ENCODE data around the gene APOB. TPM values are rescaled to one million over a fixed set of nuclear protein-coding genes. Genes with fewer than 3 reads are reported as not detected.

Gene APOB
- total and polyA plus RNA-seq, 2 of the 13 experiments (the other 11 are each of a cell fraction or from before 2014, with no cell fraction given) = 1,569 to 2,515 TPM

- no peak for TF ChIP-seq ZNF275 (CRISPR knock-in tag; IDR thresholded peaks at IDR 0.05; ENCODE audit: borderline replicate concordance)
- no peak; the same call in 1 of the 2 replicates for TF ChIP-seq ZFP1 (CRISPR knock-in tag; IDR thresholded peaks at IDR 0.05)
- no peak for TF ChIP-seq ZNF629 (CRISPR knock-in tag; conservative IDR thresholded peaks at IDR 0.05)
- no peak for TF ChIP-seq FOXK1 (CRISPR knock-in tag; IDR thresholded peaks at IDR 0.05; ENCODE audit: borderline replicate concordance, low read depth)
- peak; percentile 3; the same call in 1 of the 2 replicates for TF ChIP-seq TOPORS (CRISPR knock-in tag; IDR thresholded peaks at IDR 0.05)
- no peak for TF ChIP-seq ZNF225 (CRISPR knock-in tag; IDR thresholded peaks at IDR 0.05)
- TF ChIP-seq ZNF513 (CRISPR knock-in tag; conservative IDR thresholded peaks at IDR 0.05) = no peak
- no peak; the same call in 1 of the 2 replicates for TF ChIP-seq KLF9 (CRISPR knock-in tag; IDR thresholded peaks at IDR 0.05; ENCODE audit: low read depth)
- TF ChIP-seq RXRB (CRISPR knock-in tag; IDR thresholded peaks at IDR 0.05; ENCODE audit: borderline replicate concordance) = no peak
- TF ChIP-seq ZNF205 (CRISPR knock-in tag; IDR thresholded peaks at IDR 0.05) = no peak
- TF ChIP-seq ARID3A (IDR thresholded peaks at IDR 0.05; ENCODE audit: low read depth, low read length) = no peak
- TF ChIP-seq ZNF296 (CRISPR knock-in tag; conservative IDR thresholded peaks at IDR 0.05) = no peak
- TF ChIP-seq IRF9 (CRISPR knock-in tag; IDR thresholded peaks at IDR 0.05; ENCODE audit: borderline replicate concordance) = no peak
- TF ChIP-seq HMG20B (CRISPR knock-in tag; conservative IDR thresholded peaks at IDR 0.05) = no peak
- TF ChIP-seq SP1 (IDR thresholded peaks at IDR 0.05) = no peak
- no peak for TF ChIP-seq SP1 (CRISPR knock-in tag; IDR thresholded peaks at IDR 0.05)
- peak; percentile 1 for TF ChIP-seq SNAPC2 (CRISPR knock-in tag; IDR thresholded peaks at IDR 0.05)
- peak; percentile 82 for TF ChIP-seq POLR2G (IDR thresholded peaks at IDR 0.05; ENCODE audit: low read depth, low read length)
- no peak for TF ChIP-seq DNMT3B (CRISPR knock-in tag; conservative IDR thresholded peaks at IDR 0.05)
- no peak for TF ChIP-seq SMARCE1 (IDR thresholded peaks at IDR 0.05; ENCODE audit: borderline replicate concordance)
- no peak for TF ChIP-seq GATAD2A (CRISPR knock-in tag; IDR thresholded peaks at IDR 0.05)
- no peak for TF ChIP-seq FOXO4 (CRISPR knock-in tag; conservative IDR thresholded peaks at IDR 0.05)
- TF ChIP-seq ZFP37 (CRISPR knock-in tag; IDR thresholded peaks at IDR 0.05; ENCODE audit: borderline replicate concordance) = 0 out of 2 replicates have a peak, but pooled peaks have one; percentile 56
- TF ChIP-seq PAWR (CRISPR knock-in tag; IDR thresholded peaks at IDR 0.05; ENCODE audit: borderline replicate concordance) = no peak
- TF ChIP-seq HNRNPUL1 (IDR thresholded peaks at IDR 0.05; ENCODE audit: low read depth, low read length) = no peak
- TF ChIP-seq RCOR2 (CRISPR knock-in tag; IDR thresholded peaks at IDR 0.05) = no peak
Measured at GRCh38 chr2:21005700-21006422, 38.0 kb downstream of the APOB start (continued).

Measured in HepG2 (cell line).